HepG2 (cell line): ENCODE results near the gene HDGFL2. TPM values are rescaled to one million over a fixed set of nuclear protein-coding genes. Genes with fewer than 3 reads are reported as not detected.

Experiments
- AKAP8 ChIP-seq: sonication (generic); formaldehyde crosslinking; IDR thresholded peaks from 2 replicates; pipeline ENCODE4 v1.5.1; 2020; ENCODE audit warnings: mild to moderate bottlenecking, missing genetic modification reagents
- CERS6 ChIP-seq: sonication (generic); formaldehyde crosslinking; IDR thresholded peaks from 2 replicates; pipeline ENCODE4 v1.5.0; 2020; ENCODE audit warnings: missing genetic modification reagents
- E2F2 ChIP-seq: sonication (generic); formaldehyde crosslinking; IDR thresholded peaks from 2 replicates; pipeline ENCODE4 v1.4.0; 2020; ENCODE audit warnings: missing genetic modification reagents, borderline replicate concordance
- ELF1 ChIP-seq: sonication (generic); formaldehyde crosslinking; IDR thresholded peaks from 2 replicates; pipeline ENCODE4 v1.4.0; 2020; ENCODE audit warnings: missing genetic modification reagents
- ELF3 ChIP-seq: IDR thresholded peaks from 2 replicates; pipeline ENCODE4 v1.6.1; 2016; ENCODE audit warnings: missing genetic modification reagents, missing compliant biosample characterization
- FOXK1 ChIP-seq: sonication (generic); formaldehyde crosslinking; IDR thresholded peaks from 2 replicates; pipeline ENCODE4 v1.4.0; 2020; ENCODE audit warnings: low read depth, missing genetic modification reagents, borderline replicate concordance
- HOXA3 ChIP-seq: sonication (generic); formaldehyde crosslinking; IDR thresholded peaks from 2 replicates; pipeline ENCODE4 v1.5.0; 2020; ENCODE audit warnings: missing genetic modification reagents
- KDM3A ChIP-seq: IDR thresholded peaks from 2 replicates; pipeline ENCODE4 v1.6.1; 2018; ENCODE audit warnings: low read depth, missing compliant biosample characterization
- MAFF ChIP-seq: IDR thresholded peaks from 2 replicates; pipeline ENCODE4 v1.6.1; 2011; ENCODE audit warnings: low read depth, low read length, improper control_type of control experiment
- NCOR1 ChIP-seq: fragments of 200-600 bp; sonication (generic); IDR thresholded peaks from 2 replicates; pipeline ENCODE4 v1.7.0; 2017; ENCODE audit warnings: antibody characterized with exemption, low read length, borderline replicate concordance
- NR2F6 ChIP-seq, 2 experiments: IDR thresholded peaks; 2 replicates each; pipeline ENCODE4 v1.6.1; 2016; ENCODE audit warnings: antibody characterized with exemption in 1 of 2, mild to moderate bottlenecking in 1 of 2
- RAD21 ChIP-seq: fragments of 450-650 bp; formaldehyde crosslinking; IDR thresholded peaks from 2 replicates; pipeline ENCODE4 v1.5.0; 2020; ENCODE audit warnings: mild to moderate bottlenecking
- RCOR2 ChIP-seq: IDR thresholded peaks from 2 replicates; pipeline ENCODE4 v1.6.1; 2016; ENCODE audit warnings: missing biosample characterization, missing genetic modification reagents
- SALL1 ChIP-seq: sonication (generic); formaldehyde crosslinking; IDR thresholded peaks from 2 replicates; pipeline ENCODE4 v1.8.0; 2022; ENCODE audit warnings: mild to moderate bottlenecking, missing genetic modification reagents
- SOX5 ChIP-seq: IDR thresholded peaks from 2 replicates; pipeline ENCODE4 v1.6.1; 2016; ENCODE audit warnings: borderline replicate concordance
- TFAP4 ChIP-seq: sonication (generic); IDR thresholded peaks from 2 replicates; pipeline ENCODE4 v1.6.1; 2016; ENCODE audit warnings: low read depth, borderline replicate concordance
- THAP11 ChIP-seq: IDR thresholded peaks from 2 replicates; pipeline ENCODE4 v1.6.1; 2016; ENCODE audit warnings: missing biosample characterization, missing genetic modification reagents
- ZBTB34 ChIP-seq: sonication (generic); formaldehyde crosslinking; IDR thresholded peaks from 2 replicates; pipeline ENCODE4 v1.8.0; 2022; ENCODE audit warnings: mild to moderate bottlenecking, missing genetic modification reagents
- ZBTB7A ChIP-seq: sonication (generic); formaldehyde crosslinking; IDR thresholded peaks from 2 replicates; pipeline ENCODE4 v1.8.0; 2022; ENCODE audit warnings: mild to moderate bottlenecking, missing genetic modification reagents
- ZGPAT ChIP-seq: IDR thresholded peaks from 2 replicates; pipeline ENCODE4 v1.6.1; 2016; ENCODE audit warnings: mild to moderate bottlenecking
- ZNF232 ChIP-seq: sonication (generic); formaldehyde crosslinking; IDR thresholded peaks from 2 replicates; pipeline ENCODE4 v1.4.0; 2020; ENCODE audit warnings: missing genetic modification reagents, borderline replicate concordance
- ZNF3 ChIP-seq: IDR thresholded peaks from 2 replicates; pipeline ENCODE4 v1.7.0; 2017; ENCODE audit warnings: inconsistent platforms
- ZNF546 ChIP-seq: sonication (generic); formaldehyde crosslinking; conservative IDR thresholded peaks from 2 replicates; pipeline ENCODE4 v1.8.1; 2023; ENCODE audit warnings: mild to moderate bottlenecking, missing genetic modification reagents
- ZNF629 ChIP-seq: sonication (generic); formaldehyde crosslinking; conservative IDR thresholded peaks from 2 replicates; pipeline ENCODE4 v1.5.0; 2020; ENCODE audit warnings: missing genetic modification reagents
- polyA plus RNA-seq, 8 experiments: library from polyadenylated mRNA; depleted of rRNA in 3 of 8; stranded (reverse) in 7 of 8; unstranded in 1 of 8; fragments of >200 nt; fragmentation: Illumina TruSeq in 4 of 8; extraction: Trizol in 4 of 8; gene quantifications; 2 replicates each; pipeline versions ENCODE4 v1.2.1 to v1.2.3, GENCODE V29; 2011 to 2016; ENCODE audit warnings: low read depth in 4 of 8, missing spikeins in 1 of 8, mixed read lengths in 1 of 8; ENCODE audit not compliant: insufficient read depth in 1 of 8
- total RNA-seq, 5 experiments: library from RNA; depleted of rRNA; stranded (reverse); fragments of >200 nt; fragmentation: Illumina TruSeq; extraction: Trizol; gene quantifications; 2 replicates each; pipeline ENCODE4 v1.2.3, GENCODE V29; 2016; ENCODE audit warnings: low read depth in 1 of 5

The HDGFL2 gene
- total and polyA plus RNA-seq, 2 of the 13 experiments (the other 11 are each of a cell fraction or from before 2014, with no cell fraction given) = 20.0 to 51.1 TPM

- TF ChIP-seq KDM3A (CRISPR knock-in tag) = peak; percentile 55; the same call in 1 of the 2 replicates
- TF ChIP-seq ZNF546 (CRISPR knock-in tag) = 0 out of 2 replicates have a peak, but pooled peaks have one; percentile 52
- peak; percentile 40; the same call in 1 of the 2 replicates for TF ChIP-seq ELF3
- TF ChIP-seq ZNF232 = 0 out of 2 replicates have a peak, but pooled peaks have one; percentile 67
- TF ChIP-seq NCOR1 = peak; percentile 48
- no peak for TF ChIP-seq CERS6 (CRISPR knock-in tag)
- TF ChIP-seq SALL1 (CRISPR knock-in tag) = peak; percentile 70
- TF ChIP-seq TFAP4 = peak; percentile 25; the same call in 1 of the 2 replicates
- TF ChIP-seq ELF1 = no peak
- TF ChIP-seq RAD21 (CRISPR knock-in tag) = peak; percentile 57; the same call in 1 of the 2 replicates
- TF ChIP-seq ZNF629 (CRISPR knock-in tag) = peak; percentile 58; the same call in 1 of the 2 replicates
- TF ChIP-seq AKAP8 (CRISPR knock-in tag) = 0 out of 2 replicates have a peak, but pooled peaks have one; percentile 28
- peak; percentile 50; the same call in 1 of the 2 replicates for TF ChIP-seq ZBTB7A (CRISPR knock-in tag)
- TF ChIP-seq ZBTB34 (CRISPR knock-in tag) = no peak
- no peak for TF ChIP-seq MAFF
- TF ChIP-seq E2F2 = no peak
- TF ChIP-seq ZNF3 = peak; percentile 49; the same call in 1 of the 2 replicates
- TF ChIP-seq SOX5 (CRISPR knock-in tag) = 0 out of 2 replicates have a peak, but pooled peaks have one; percentile 45
- 0 out of 2 replicates have a peak, but pooled peaks have one; percentile 19 for TF ChIP-seq RCOR2
- TF ChIP-seq ZGPAT (CRISPR knock-in tag) = peak; percentile 58
- peak; percentile 85 for TF ChIP-seq HOXA3 (CRISPR knock-in tag)
- TF ChIP-seq THAP11 (CRISPR knock-in tag) = peak; percentile 50; the same call in 1 of the 2 replicates
- TF ChIP-seq NR2F6 (IDR thresholded peaks at IDR 0.05) = peak; percentile 99
- TF ChIP-seq NR2F6 (CRISPR knock-in tag; IDR thresholded peaks at IDR 0.05) = peak; percentile 100
- peak; percentile 37; the same call in 1 of the 2 replicates for TF ChIP-seq FOXK1
Measured at GRCh38 chr19:4523306-4524110, 51.4 kb downstream of the HDGFL2 start (continued).
